Activated naive CD8-positive, alpha-beta T cell treated with anti-CD3 and anti-CD28 coated beads for 36 hours (primary cell): Measurements from ENCODE around the gene EPS8L1. TPM values are rescaled to one million over a fixed set of nuclear protein-coding genes. Genes with fewer than 3 reads are reported as not detected.
A peak's percentile ranks its signal among the peaks of the same experiment; 100 is the strongest.
"Not testable (repeated sequence)": the region's sequence is repeated elsewhere in the genome, so short reads cannot be mapped to it uniquely, and the experiment has no call there.

Experiments
- DNase-seq: peaks from one replicate; pipeline ENCODE4 v3.0.0; 2021
- H3K27ac Mint-ChIP-seq: one replicate; pipeline ENCODE4 v1.8.0; 2022; ENCODE audit warnings: mild to moderate bottlenecking, moderate library complexity, mixed read lengths
- H3K27me3 Mint-ChIP-seq: one replicate; pipeline ENCODE4 v1.8.0; 2022; ENCODE audit warnings: mild to moderate bottlenecking, mixed read lengths
- H3K36me3 Mint-ChIP-seq: one replicate; pipeline ENCODE4 v1.8.0; 2021; ENCODE audit warnings: mild to moderate bottlenecking, mixed read lengths
- H3K4me1 Mint-ChIP-seq: one replicate; pipeline ENCODE4 v1.8.0; 2021; ENCODE audit warnings: mixed read lengths
- H3K4me3 Mint-ChIP-seq: one replicate; pipeline ENCODE4 v1.8.0; 2022; ENCODE audit warnings: mild to moderate bottlenecking, moderate library complexity, mixed read lengths
- H3K9me3 Mint-ChIP-seq: one replicate; pipeline ENCODE4 v1.8.0; 2022; ENCODE audit warnings: mixed read lengths
- total RNA-seq, 2 experiments: library from RNA; stranded (reverse); gene quantifications; one replicate each; pipeline ENCODE4 v1.2.3, GENCODE V29; 2021

The EPS8L1 gene
- total RNA-seq: 1 to 10 TPM; 1.3 to 1.5 TPM

GRCh38 chr19:55075371-55075998 is at the start of gene EPS8L1:
EPS8L1 (plus strand) TSS chr19:55075869; CDS start chr19:55076445, 576 bp downstream.
- DNase-seq: no peak
- no peak within 1 kb of the TSS for H3K4me3 Mint-ChIP-seq
- H3K4me1 Mint-ChIP-seq: peaks cover 6% of the 10 kb centered on the region
- no peak within 1 kb of the TSS for H3K27ac Mint-ChIP-seq
- H3K9me3 Mint-ChIP-seq: peaks cover 3% of the 10 kb centered on the region
- peaks cover 76% of the 10 kb centered on the region for H3K27me3 Mint-ChIP-seq
- peaks cover 1% of the 10 kb centered on the region for H3K36me3 Mint-ChIP-seq

- H3K4me3 Mint-ChIP-seq, H3K4me1 Mint-ChIP-seq, H3K27me3 Mint-ChIP-seq, DNase-seq, H3K27ac Mint-ChIP-seq: not testable (repeated sequence)
- peaks cover 23% of the 10 kb centered on the region for H3K9me3 Mint-ChIP-seq
- peaks cover 40% of the 10 kb centered on the region for H3K36me3 Mint-ChIP-seq
These were observed 48.6 kb upstream of the EPS8L1 start for GRCh38 chr19:55027140-55027471.

GRCh38 chr19:55027472-55028337 is 48.0 kb upstream of the EPS8L1 start:
- H3K27ac Mint-ChIP-seq: no peak overlapping the region
- peaks cover 37% of the 10 kb centered on the region for H3K36me3 Mint-ChIP-seq
- peaks cover 2% of the 10 kb centered on the region for H3K4me1 Mint-ChIP-seq
- H3K9me3 Mint-ChIP-seq: peaks cover 17% of the 10 kb centered on the region
- no peaks in the 10 kb centered on the region for H3K27me3 Mint-ChIP-seq
- DNase-seq: no peak
- no peak overlapping the region for H3K4me3 Mint-ChIP-seq

- H3K27me3 Mint-ChIP-seq: no peaks in the 10 kb centered on the region
- peaks cover 2% of the 10 kb centered on the region for H3K4me1 Mint-ChIP-seq
- no peak for DNase-seq
- H3K27ac Mint-ChIP-seq: no peak overlapping the region
- peaks cover 12% of the 10 kb centered on the region for H3K9me3 Mint-ChIP-seq
- peaks cover 29% of the 10 kb centered on the region for H3K36me3 Mint-ChIP-seq
- H3K4me3 Mint-ChIP-seq: no peak overlapping the region
These were observed 46.9 kb upstream of the EPS8L1 start for GRCh38 chr19:55028757-55029156.

- no peaks in the 10 kb centered on the region for H3K27me3 Mint-ChIP-seq
- H3K4me1 Mint-ChIP-seq: peaks cover 2% of the 10 kb centered on the region
These were observed 44.5 kb upstream of the EPS8L1 start for GRCh38 chr19:55031178-55031577.

GRCh38 chr19:55032170-55032800 is 43.4 kb upstream of the EPS8L1 start:
- Mint-ChIP-seq H3K27me3 (no peaks in the 10 kb centered on the region), H3K36me3 (peaks cover 9% of the 10 kb centered on the region), H3K4me3 (no peak overlapping the region), H3K9me3 (no peaks in the 10 kb centered on the region), H3K4me1 (peaks cover 4% of the 10 kb centered on the region), H3K27ac (no peak overlapping the region)
- no peak for DNase-seq

More at GRCh38 chr19:55031178-55031577, 44.5 kb upstream of the EPS8L1 start:
- Mint-ChIP-seq H3K4me3 (no peak overlapping the region), H3K27ac (no peak overlapping the region), H3K36me3 (peaks cover 12% of the 10 kb centered on the region), H3K9me3 (peaks cover 3% of the 10 kb centered on the region)
- no peak for DNase-seq

GRCh38 chr19:55032976-55033643 is 42.6 kb upstream of the EPS8L1 start:
- H3K27ac Mint-ChIP-seq, DNase-seq, H3K4me1 Mint-ChIP-seq, H3K9me3 Mint-ChIP-seq, H3K27me3 Mint-ChIP-seq, H3K36me3 Mint-ChIP-seq, H3K4me3 Mint-ChIP-seq: not testable (repeated sequence)

- Mint-ChIP-seq H3K27ac (no peak overlapping the region), H3K4me1 (peaks cover 5% of the 10 kb centered on the region), H3K9me3 (no peaks in the 10 kb centered on the region), H3K36me3 (peaks cover 10% of the 10 kb centered on the region), H3K27me3 (no peaks in the 10 kb centered on the region), H3K4me3 (no peak overlapping the region)
- DNase-seq: no peak
These were observed 40.9 kb upstream of the EPS8L1 start for GRCh38 chr19:55034751-55035150.

GRCh38 chr19:55036058-55036457 is 39.6 kb upstream of the EPS8L1 start:
- Mint-ChIP-seq H3K4me1 (peaks cover 6% of the 10 kb centered on the region), H3K4me3 (no peak overlapping the region), H3K9me3 (no peaks in the 10 kb centered on the region), H3K27ac (no peak overlapping the region), H3K36me3 (peaks cover 13% of the 10 kb centered on the region), H3K27me3 (no peaks in the 10 kb centered on the region)
- DNase-seq: no peak

- H3K9me3 Mint-ChIP-seq, H3K4me3 Mint-ChIP-seq, H3K27me3 Mint-ChIP-seq, DNase-seq, H3K27ac Mint-ChIP-seq: not testable (repeated sequence)
- Mint-ChIP-seq H3K36me3 (peaks cover 21% of the 10 kb centered on the region), H3K4me1 (peaks cover 20% of the 10 kb centered on the region)
These were observed 38.1 kb upstream of the EPS8L1 start for GRCh38 chr19:55037603-55038002.

GRCh38 chr19:55040654-55041053 is 35.0 kb upstream of the EPS8L1 start:
- H3K9me3 Mint-ChIP-seq, H3K27me3 Mint-ChIP-seq, H3K4me3 Mint-ChIP-seq, DNase-seq, H3K27ac Mint-ChIP-seq: not testable (repeated sequence)
- Mint-ChIP-seq H3K4me1 (peaks cover 27% of the 10 kb centered on the region), H3K36me3 (peaks cover 44% of the 10 kb centered on the region)

GRCh38 chr19:55041244-55041626 is 34.4 kb upstream of the EPS8L1 start:
- peaks cover 44% of the 10 kb centered on the region for H3K36me3 Mint-ChIP-seq
- DNase-seq: no peak
- H3K27me3 Mint-ChIP-seq: no peaks in the 10 kb centered on the region

GRCh38 chr19:55041627-55042343 is 33.9 kb upstream of the EPS8L1 start:
- H3K27me3 Mint-ChIP-seq: no peaks in the 10 kb centered on the region
- DNase-seq: peak; percentile 68
- H3K36me3 Mint-ChIP-seq: peaks cover 48% of the 10 kb centered on the region
- peaks cover 27% of the 10 kb centered on the region for H3K4me1 Mint-ChIP-seq
- no peaks in the 10 kb centered on the region for H3K9me3 Mint-ChIP-seq
- peak overlapping the region; percentile 56 for H3K4me3 Mint-ChIP-seq
- peak overlapping the region; percentile 88 for H3K27ac Mint-ChIP-seq

More at GRCh38 chr19:55041244-55041626, 34.4 kb upstream of the EPS8L1 start:
- Mint-ChIP-seq H3K4me1 (peaks cover 27% of the 10 kb centered on the region), H3K27ac (peak overlapping the region; percentile 88), H3K9me3 (no peaks in the 10 kb centered on the region), H3K4me3 (peak overlapping the region; percentile 56)

GRCh38 chr19:55042344-55042678 is 33.4 kb upstream of the EPS8L1 start:
- no peak for DNase-seq
- peak overlapping the region; percentile 56 for H3K4me3 Mint-ChIP-seq
- peaks cover 25% of the 10 kb centered on the region for H3K4me1 Mint-ChIP-seq
- H3K9me3 Mint-ChIP-seq: no peaks in the 10 kb centered on the region
- peak overlapping the region; percentile 88 for H3K27ac Mint-ChIP-seq
- peaks cover 48% of the 10 kb centered on the region for H3K36me3 Mint-ChIP-seq
- H3K27me3 Mint-ChIP-seq: no peaks in the 10 kb centered on the region
